Body of pancreas (tissue), 4 donors: ENCODE measurements around the gene GSS. TPM values are rescaled to one million over a fixed set of nuclear protein-coding genes. Genes with fewer than 3 reads are reported as not detected.

Experiments used
- ATAC-seq: fragments of 150-250 bp; one replicate; pipeline ENCODE4 v1.9.1; 2016
- DNase-seq, 4 donors: peaks; one replicate each; pipeline ENCODE4 v3.0.0-alpha.2; 2019
- H3K27ac ChIP-seq, 4 donors: fragments of 200-600 bp; sonication (generic); 1 replicate in 3 of 4; 2 replicates in 1 of 4; pipeline versions ENCODE4 v1.5.1 to v1.6.1; 2016 to 2019; ENCODE audit warnings: mild to moderate bottlenecking in 1 of 4, mixed read lengths in 1 of 4, moderate library complexity in 1 of 4
- H3K27me3 ChIP-seq, 2 donors: fragments of 200-600 bp; sonication (generic); one replicate each; pipeline ENCODE4 v1.6.0; 2016; ENCODE audit warnings: mild to moderate bottlenecking in 1 of 2
- H3K36me3 ChIP-seq, 2 donors: fragments of 200-600 bp; sonication (generic); replicated peaks in 1 of 2; 2 replicates each; pipeline ENCODE4 v1.5.1; 2016; ENCODE audit warnings: low read depth in 2 of 2; ENCODE audit not compliant: insufficient read depth in 1 of 2
- H3K4me1 ChIP-seq: fragments of 200-600 bp; sonication (generic); one replicate; pipeline ENCODE4 v1.6.0; 2016
- H3K4me3 ChIP-seq, 2 donors: fragments of 200-600 bp; sonication (generic); 1 replicate in 1 of 2; 2 replicates in 1 of 2; pipeline ENCODE4 v1.5.1; 2016 to 2019
- H3K9me3 ChIP-seq, 3 donors: fragments of 200-600 bp; sonication (generic); 1 replicate in 2 of 3; 2 replicates in 1 of 3; pipeline ENCODE4 v1.5.1; 2016
- POLR2A ChIP-seq, 3 donors: fragments of 450-650 bp; IDR thresholded peaks; one replicate each; pipeline ENCODE4 v1.6.1; 2016; ENCODE audit warnings: antibody characterized with exemption in 3 of 3, mild to moderate bottlenecking in 2 of 3
- WGBS, 2 donors: methylation state at CpG; one replicate each; pipeline ENCODE4 v1.1.5; 2017; 5-methylcytosine and 5-hydroxymethylcytosine counted together
- intact Hi-C: fragments of 100-400 bp; cut with DNase I; formaldehyde crosslinking; loops from one replicate; pipeline ENCODE4 v1.15.1; 2023
- total RNA-seq, 2 donors: library from RNA; depleted of rRNA; stranded (reverse); fragments of >200 nt; gene quantifications; one replicate each; pipeline ENCODE4 v1.1.0, GENCODE V29; 2016
- TF ChIP-seq, protein P1 (sequence below), 7 experiments: fragments of 450-650 bp in 4 of 7; fragments of 200-600 bp in 3 of 7; sonication (generic) in 3 of 7; IDR thresholded peaks; one replicate each; pipeline ENCODE4 v1.5.1; 2016 to 2019; ENCODE audit warnings: antibody characterized with exemption in 7 of 7

The GSS gene
- total RNA-seq, 2 donors from 2014 or later = 24.6 to 33.0 TPM

DNA sequence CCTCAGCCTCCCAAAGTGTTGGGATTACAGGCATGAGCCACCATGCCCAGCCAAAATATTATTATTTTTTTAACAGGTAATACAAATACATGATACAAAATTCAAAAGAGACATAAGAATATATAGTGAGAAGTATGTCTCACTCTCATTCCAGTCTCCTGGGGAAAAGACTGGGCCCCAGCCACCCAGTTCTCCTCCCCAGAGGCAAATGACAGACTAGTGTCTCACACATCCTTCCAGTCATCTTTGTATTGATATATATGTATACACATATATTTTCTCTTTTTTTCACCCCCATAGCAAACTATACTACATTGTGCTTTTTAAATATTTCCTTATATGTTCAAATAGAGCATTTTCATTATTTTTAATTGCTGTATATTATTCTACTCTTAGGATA is 8.3 kb downstream of the GSS start:
- TF ChIP-seq, protein P1, sequence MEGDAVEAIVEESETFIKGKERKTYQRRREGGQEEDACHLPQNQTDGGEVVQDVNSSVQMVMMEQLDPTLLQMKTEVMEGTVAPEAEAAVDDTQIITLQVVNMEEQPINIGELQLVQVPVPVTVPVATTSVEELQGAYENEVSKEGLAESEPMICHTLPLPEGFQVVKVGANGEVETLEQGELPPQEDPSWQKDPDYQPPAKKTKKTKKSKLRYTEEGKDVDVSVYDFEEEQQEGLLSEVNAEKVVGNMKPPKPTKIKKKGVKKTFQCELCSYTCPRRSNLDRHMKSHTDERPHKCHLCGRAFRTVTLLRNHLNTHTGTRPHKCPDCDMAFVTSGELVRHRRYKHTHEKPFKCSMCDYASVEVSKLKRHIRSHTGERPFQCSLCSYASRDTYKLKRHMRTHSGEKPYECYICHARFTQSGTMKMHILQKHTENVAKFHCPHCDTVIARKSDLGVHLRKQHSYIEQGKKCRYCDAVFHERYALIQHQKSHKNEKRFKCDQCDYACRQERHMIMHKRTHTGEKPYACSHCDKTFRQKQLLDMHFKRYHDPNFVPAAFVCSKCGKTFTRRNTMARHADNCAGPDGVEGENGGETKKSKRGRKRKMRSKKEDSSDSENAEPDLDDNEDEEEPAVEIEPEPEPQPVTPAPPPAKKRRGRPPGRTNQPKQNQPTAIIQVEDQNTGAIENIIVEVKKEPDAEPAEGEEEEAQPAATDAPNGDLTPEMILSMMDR (IDR thresholded peaks at IDR 0.05) = no peak
- TF ChIP-seq POLR2A (IDR thresholded peaks at IDR 0.05) = no peak
- no peaks in the 10 kb centered on the region for H3K9me3 ChIP-seq
- no peaks in the 10 kb centered on the region for H3K4me1 ChIP-seq
- DNase-seq = no peak
- intact Hi-C loops = no loop called here
- H3K36me3 ChIP-seq = no peaks in the 10 kb centered on the region
- ATAC-seq = no peak
- no peak overlapping the region for H3K4me3 ChIP-seq
- H3K27ac ChIP-seq = no peak overlapping the region
- H3K27me3 ChIP-seq = no peaks in the 10 kb centered on the region

DNA sequence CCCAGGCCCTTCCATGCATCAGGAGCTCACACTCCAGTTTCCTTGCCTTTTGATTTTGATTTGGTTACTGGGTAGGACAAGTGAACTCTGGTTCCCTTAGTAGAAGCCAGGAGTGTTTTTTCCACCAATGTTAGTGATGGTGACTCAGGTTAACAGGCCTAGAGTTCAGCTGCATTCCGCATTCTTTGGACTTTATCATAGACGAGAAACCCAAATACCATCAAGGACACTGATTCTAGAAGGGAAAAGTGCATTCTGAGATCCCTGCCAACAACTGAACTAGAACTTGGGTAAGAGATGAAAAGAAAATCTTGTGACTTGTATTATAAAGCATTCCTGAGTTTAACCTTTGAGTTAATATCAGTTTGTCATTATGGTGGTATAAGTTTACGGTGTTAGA is 8.9 kb downstream of the GSS start:
- no peaks in the 10 kb centered on the region for H3K9me3 ChIP-seq
- no peak for DNase-seq
- no peak overlapping the region for H3K4me3 ChIP-seq
- 59 to 66% methylated on average over 3 of the region's 3 CpGs for WGBS, 2 donors
- H3K27me3 ChIP-seq = no peaks in the 10 kb centered on the region
- intact Hi-C loops = no loop called here
- no peaks in the 10 kb centered on the region for H3K36me3 ChIP-seq
- peak overlapping the region in 1 of 4 donors; percentile 24 for H3K27ac ChIP-seq
- no peak for TF ChIP-seq POLR2A (IDR thresholded peaks at IDR 0.05)
- TF ChIP-seq, protein P1 (IDR thresholded peaks at IDR 0.05) = no peak
- no peaks in the 10 kb centered on the region for H3K4me1 ChIP-seq
- ATAC-seq = peak; percentile 27

DNA sequence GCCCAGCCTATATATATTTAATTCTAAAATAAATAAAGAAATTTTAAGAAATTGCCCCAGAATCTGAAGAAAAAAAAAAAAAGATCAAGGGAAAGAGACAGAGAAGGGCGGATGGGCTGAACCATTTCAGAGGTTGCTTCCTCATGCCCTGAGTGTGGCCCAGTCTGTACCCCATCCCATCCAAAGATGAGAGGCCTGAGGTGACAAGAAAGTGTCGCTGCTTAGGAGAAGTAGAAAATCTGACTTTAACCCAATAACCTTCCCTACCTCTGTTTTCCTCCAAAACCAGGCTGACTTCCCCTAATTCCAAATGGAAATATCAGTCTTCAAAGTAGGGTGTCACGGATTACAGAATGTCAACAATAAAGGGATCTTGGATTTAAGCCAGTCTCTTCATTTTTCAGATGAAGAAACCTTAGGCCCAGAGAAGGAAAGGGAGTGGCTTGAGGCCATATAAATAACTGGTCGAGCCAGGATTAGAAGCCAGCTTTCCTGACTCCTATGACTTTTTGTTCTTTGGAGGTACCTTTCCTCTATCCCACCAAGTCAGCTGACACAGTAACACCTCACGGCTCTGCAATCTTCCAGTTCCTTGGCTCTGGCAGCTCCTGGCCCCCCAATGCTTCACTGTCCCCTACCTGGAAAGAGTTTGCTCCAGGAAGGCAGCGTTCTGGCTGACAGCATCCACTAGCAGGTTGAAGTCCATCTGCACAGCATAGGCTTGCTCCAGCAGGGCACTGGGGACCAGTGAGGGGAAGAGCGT is 10.1 kb downstream of the GSS start:
- H3K36me3 ChIP-seq = no peaks in the 10 kb centered on the region
- 81 to 84% methylated on average over 7 of the region's 7 CpGs for WGBS, 2 donors
- no peaks in the 10 kb centered on the region for H3K27me3 ChIP-seq
- no peak for ATAC-seq
- no peak for TF ChIP-seq POLR2A (IDR thresholded peaks at IDR 0.05)
- TF ChIP-seq, protein P1 (IDR thresholded peaks at IDR 0.05) = no peak
- no peaks in the 10 kb centered on the region for H3K9me3 ChIP-seq
- intact Hi-C loops = no loop called here
- no peak overlapping the region for H3K27ac ChIP-seq
- no peak for DNase-seq
- H3K4me3 ChIP-seq = no peak overlapping the region
- no peaks in the 10 kb centered on the region for H3K4me1 ChIP-seq

DNA sequence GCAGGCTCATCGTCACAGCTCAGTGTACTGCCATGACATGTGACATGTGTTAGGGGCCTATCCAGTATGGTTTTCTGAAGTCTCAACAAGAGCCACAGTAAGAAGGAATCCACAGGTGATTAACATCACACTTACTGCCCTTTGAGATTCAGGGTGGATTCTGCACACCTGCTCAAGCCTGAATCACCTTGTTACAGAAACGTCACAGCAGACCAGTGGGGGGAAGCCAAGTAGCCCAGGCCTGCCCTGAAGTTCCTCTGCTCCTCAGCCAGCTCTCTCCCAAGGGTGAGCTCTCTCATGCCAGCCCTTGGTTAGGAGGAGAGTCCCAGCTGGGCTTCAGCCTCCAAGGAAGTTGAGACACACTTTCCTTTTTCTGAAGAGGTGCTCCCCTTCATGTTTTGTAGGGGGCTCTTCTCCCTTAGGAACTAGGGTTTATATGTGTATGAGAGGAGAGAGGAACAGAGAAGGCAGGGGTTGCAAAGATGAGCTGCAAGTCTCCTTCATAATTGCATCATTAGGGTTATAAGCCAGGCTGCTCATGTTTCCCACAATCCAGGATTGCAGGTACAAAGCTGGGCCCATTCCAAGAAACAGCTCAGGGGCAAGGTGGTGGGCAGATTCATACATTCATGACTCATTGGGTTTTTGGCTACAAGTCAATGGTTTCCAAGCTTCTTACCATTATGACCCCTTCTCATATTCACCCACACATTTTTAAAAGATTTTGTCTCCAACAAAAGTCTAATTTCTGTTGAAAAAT is 11.6 kb downstream of the GSS start:
- Histone ChIP-seq H3K27ac (no peak overlapping the region), H3K36me3 (no peaks in the 10 kb centered on the region), H3K4me3 (no peak overlapping the region), H3K9me3 (no peaks in the 10 kb centered on the region), H3K27me3 (no peaks in the 10 kb centered on the region), H3K4me1 (peaks cover under 1% of the 10 kb centered on the region)
- WGBS, 2 donors = 85 to 93% methylated on average over 2 of the region's 2 CpGs
- intact Hi-C loops = no loop called here
- TF ChIP-seq, protein P1 (IDR thresholded peaks at IDR 0.05) = no peak
- no peak for TF ChIP-seq POLR2A (IDR thresholded peaks at IDR 0.05)
- no peak for DNase-seq
- no peak for ATAC-seq
